HCT116 (cell line): ENCODE data around the gene STK11.

ENCODE experiments used
- CEBPB ChIP-seq: IDR thresholded peaks from 2 replicates; pipeline ENCODE4 v1.6.1; 2012; ENCODE audit warnings: low read depth
- CTCF ChIP-seq, 3 experiments: fragments of 200-600 bp in 1 of 3; sonication (generic) in 1 of 3; IDR thresholded peaks in 2 of 3; conservative IDR thresholded peaks in 1 of 3; 2 replicates each; pipeline ENCODE4 v1.5.1; 2012 to 2017; ENCODE audit warnings: low read depth in 2 of 3, low read length in 2 of 3, antibody characterized with exemption in 1 of 3, borderline replicate concordance in 1 of 3, control low read depth in 1 of 3, mild to moderate bottlenecking in 1 of 3, mixed read lengths in 1 of 3, mixed run types in 1 of 3, moderate library complexity in 1 of 3; ENCODE audit not compliant: insufficient read depth in 1 of 3
- EGR1 ChIP-seq: IDR thresholded peaks from 2 replicates; pipeline ENCODE4 v1.6.1; 2012; ENCODE audit warnings: low read depth
- EZH2 ChIP-seq: fragments of 200-600 bp; sonication (generic); IDR thresholded peaks from 2 replicates; pipeline ENCODE4 v1.6.1; 2017; ENCODE audit warnings: antibody characterized with exemption, mixed run types
- JUND ChIP-seq: IDR thresholded peaks from 2 replicates; pipeline ENCODE4 v1.6.1; 2012
- POLR2A ChIP-seq: IDR thresholded peaks from 2 replicates; pipeline ENCODE4 v1.7.0; 2011; ENCODE audit warnings: borderline replicate concordance; ENCODE audit not compliant: insufficient read depth, insufficient read length; ENCODE audit errors: extremely low read depth
- POLR2AphosphoS5 ChIP-seq: IDR thresholded peaks from 2 replicates; pipeline ENCODE4 v1.6.1; 2011; ENCODE audit warnings: mild to moderate bottlenecking, low read depth, low read length, moderate library complexity
- REST ChIP-seq: IDR thresholded peaks from 2 replicates; pipeline ENCODE4 v1.6.1; 2012; ENCODE audit warnings: low read depth
- YY1 ChIP-seq: IDR thresholded peaks from 2 replicates; pipeline ENCODE4 v1.6.1; 2011; ENCODE audit warnings: low read length, low read depth, moderate library complexity, mild to moderate bottlenecking; ENCODE audit not compliant: insufficient replicate concordance; ENCODE audit errors: extremely low read depth
- ZBTB33 ChIP-seq: IDR thresholded peaks from 2 replicates; pipeline ENCODE4 v1.6.1; 2011; ENCODE audit warnings: mild to moderate bottlenecking, low read length, moderate library complexity; ENCODE audit not compliant: insufficient replicate concordance; ENCODE audit errors: extremely low read depth
- ZNF274 ChIP-seq: fragments of 200-500 bp; sonication (Bioruptor generic); IDR thresholded peaks from 2 replicates; pipeline ENCODE4 v1.6.1; 2014; ENCODE audit warnings: mild to moderate bottlenecking, low read depth, low read length, inconsistent platforms

- TF ChIP-seq CTCF (IDR thresholded peaks at IDR 0.05 in 2 of 3, conservative IDR thresholded peaks at IDR 0.05 in 1 of 3; ENCODE audit: borderline replicate concordance in 1 of 3, insufficient read depth in 1 of 3, low read depth in 2 of 3, low read length in 2 of 3) (peak in 1 of 3 experiments; percentile 36; a peak in 3 of 6 replicates), CEBPB (no peak), EGR1 (no peak), JUND (no peak), POLR2AphosphoS5 (no peak), EZH2 (no peak), POLR2A (no peak), ZBTB33 (no peak), REST (no peak), YY1 (no peak), ZNF274 (no peak)
Observed at GRCh38 chr19:1222394-1222793, 16.8 kb downstream of the STK11 start.
